Naive thymus-derived CD4-positive, alpha-beta T cell (primary cell): ENCODE measurements around the gene GNAT1. TPM values are rescaled to one million over a fixed set of nuclear protein-coding genes. Genes with fewer than 3 reads are reported as not detected.

Experiments
- ATAC-seq: fragments of 150-1000 bp; cut with Tn5 transposase; 2 replicates; pipeline ENCODE4 v1.10.0; 2021; ENCODE audit warnings: mild to moderate bottlenecking, moderate library complexity
- CTCF ChIA-PET: fragments of 350-600 bp; sonication (Branson Sonifier 250); formaldehyde crosslinking; loops from one replicate; lab custom pipeline; 2021; ENCODE audit warnings: antibody characterized with exemption; lab: Charles Lee
- POLR2A ChIA-PET: fragments of 350-600 bp; sonication (Branson Sonifier 250); formaldehyde crosslinking; loops from one replicate; lab custom pipeline; 2021; ENCODE audit warnings: antibody characterized with exemption, inconsistent platforms; lab: Charles Lee
- DNase-seq, 9 donors: peaks; one replicate each; pipeline versions ENCODE4 v3.0.0 to v3.0.0-alpha.2; 2020 to 2022; ENCODE audit warnings: mixed read lengths in 1 of 9
- H3K27ac ChIP-seq: one replicate; pipeline ENCODE4 v1.7.0; 2013; ENCODE audit warnings: mild to moderate bottlenecking, low read depth, low read length, moderate library complexity
- H3K27me3 ChIP-seq, 2 donors: one replicate each; pipeline ENCODE4 v1.7.0; 2013; ENCODE audit warnings: low read length in 2 of 2, mild to moderate bottlenecking in 2 of 2, moderate library complexity in 2 of 2; ENCODE audit not compliant: control insufficient read depth in 2 of 2, insufficient read depth in 2 of 2
- H3K36me3 ChIP-seq, 3 experiments: 1 replicate in 2 of 3; 2 replicates in 1 of 3; pipeline ENCODE4 v1.7.0; 2013; ENCODE audit warnings: low read length in 3 of 3, mild to moderate bottlenecking in 3 of 3, moderate library complexity in 1 of 3; ENCODE audit not compliant: insufficient read depth in 3 of 3, control insufficient read depth in 2 of 3
- H3K4me1 ChIP-seq, 2 donors: one replicate each; pipeline ENCODE4 v1.7.0; 2013; ENCODE audit warnings: low read length in 2 of 2, mild to moderate bottlenecking in 2 of 2, moderate library complexity in 1 of 2; ENCODE audit not compliant: control insufficient read depth in 2 of 2, insufficient read depth in 2 of 2
- H3K4me3 ChIP-seq: 2 replicates; pipeline ENCODE4 v1.7.0; 2013; ENCODE audit warnings: mild to moderate bottlenecking, low read length
- H3K9me3 ChIP-seq, 3 experiments: 1 replicate in 2 of 3; 2 replicates in 1 of 3; pipeline ENCODE4 v1.7.0; 2013; ENCODE audit warnings: low read length in 3 of 3; ENCODE audit not compliant: control insufficient read depth in 2 of 3
- H3K27ac Mint-ChIP-seq, 9 donors: one replicate each; pipeline ENCODE4 v1.8.0; 2020 to 2022; ENCODE audit warnings: mixed read lengths in 9 of 9, mild to moderate bottlenecking in 8 of 9, moderate library complexity in 5 of 9, inconsistent platforms in 2 of 9
- H3K27me3 Mint-ChIP-seq, 5 donors: one replicate each; pipeline ENCODE4 v1.8.0; 2021 to 2022; ENCODE audit warnings: mixed read lengths in 5 of 5, mild to moderate bottlenecking in 1 of 5
- H3K36me3 Mint-ChIP-seq, 5 donors: one replicate each; pipeline ENCODE4 v1.8.0; 2020 to 2022; ENCODE audit warnings: mixed read lengths in 5 of 5, mild to moderate bottlenecking in 3 of 5, inconsistent platforms in 1 of 5
- H3K4me1 Mint-ChIP-seq, 7 donors: one replicate each; pipeline ENCODE4 v1.8.0; 2020 to 2022; ENCODE audit warnings: mixed read lengths in 7 of 7, mild to moderate bottlenecking in 3 of 7, inconsistent platforms in 1 of 7
- H3K4me3 Mint-ChIP-seq, 10 donors: one replicate each; pipeline ENCODE4 v1.8.0; 2020 to 2022; ENCODE audit warnings: mild to moderate bottlenecking in 10 of 10, mixed read lengths in 10 of 10, moderate library complexity in 6 of 10, inconsistent platforms in 2 of 10
- H3K9me3 Mint-ChIP-seq, 11 donors: one replicate each; pipeline ENCODE4 v1.8.0; 2020 to 2022; ENCODE audit warnings: mixed read lengths in 11 of 11, mild to moderate bottlenecking in 4 of 11, inconsistent platforms in 1 of 11, moderate library complexity in 1 of 11
- intact Hi-C, 2 donors: fragments of 100-400 bp; cut with micrococcal nuclease; formaldehyde crosslinking; loops; one replicate each; pipeline ENCODE4 v1.15.1; 2023
- polyA plus RNA-seq, 2 donors: library from polyadenylated mRNA; unstranded; fragments of 300-500 nt; fragmentation: Illumina TruSeq; gene quantifications; one replicate each; pipeline ENCODE4 v1.2.3, GENCODE V29; 2021
- total RNA-seq, 6 experiments: library from RNA in 5 of 6; stranded (reverse) in 5 of 6; gene quantifications; 1 replicate in 5 of 6; 2 replicates in 1 of 6; pipeline ENCODE4 v1.2.3 and lab custom pipeline; 2021 to 2026

GNAT1 gene
- total and polyA plus RNA-seq, 7 experiments from 2014 or later, result 0.24 to 1.2 TPM; not detected in 5

DNA sequence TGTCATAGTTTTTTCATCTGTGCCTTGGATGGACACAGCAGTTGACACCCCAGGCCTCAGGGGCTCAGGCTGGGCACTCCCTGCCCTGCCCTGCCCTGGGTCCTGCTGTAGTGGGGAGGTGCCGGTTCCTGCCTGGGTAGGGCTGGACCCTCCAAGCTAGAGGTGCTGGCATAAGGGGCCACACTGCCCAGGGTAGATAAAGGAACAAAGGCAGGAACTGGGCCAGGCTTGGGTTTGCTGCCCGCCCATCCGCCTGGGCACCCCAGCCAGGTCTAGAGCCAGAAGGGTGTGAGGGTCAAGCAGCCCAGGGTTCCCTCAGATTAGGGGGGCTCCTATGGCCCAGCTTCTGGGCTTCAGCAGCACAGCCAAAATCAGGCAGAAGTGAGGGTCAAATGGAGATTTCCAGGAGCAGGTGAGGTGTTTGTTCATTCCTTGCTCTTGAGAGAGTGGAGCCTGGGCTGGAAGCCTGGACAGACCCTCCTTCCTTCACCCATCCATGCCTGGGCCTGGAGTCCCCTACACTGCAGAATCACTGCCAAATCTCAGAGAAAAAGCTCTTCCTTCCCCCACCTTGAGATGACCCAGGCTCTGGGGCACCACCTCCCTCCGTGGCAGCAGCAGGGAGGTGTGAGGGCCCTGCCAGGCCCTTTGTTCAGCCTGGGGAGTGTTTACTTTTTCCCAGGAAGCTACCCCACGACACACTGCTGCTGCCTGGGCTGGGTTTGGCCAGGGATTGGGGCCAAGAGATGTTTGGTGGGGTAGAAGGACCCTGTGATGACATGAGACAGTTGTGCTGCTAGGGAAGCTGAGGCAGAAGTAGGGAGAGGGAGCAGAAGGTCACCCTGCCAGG, 29.2 kb upstream of the GNAT1 start:
- Mint-ChIP-seq H3K4me3 (no peak overlapping the region), H3K36me3 (no peaks in the 10 kb centered on the region), H3K27ac (no peak overlapping the region), H3K4me1 (peaks cover 0 to 3% (median 0%) of the 10 kb centered on the region in 7 donors), H3K27me3 (peaks cover 0 to 21% (median 4%) of the 10 kb centered on the region in 5 donors), H3K9me3 (peaks cover 0 to 3% (median 0%) of the 10 kb centered on the region in 11 donors)
- Histone ChIP-seq H3K27ac (no peak overlapping the region), H3K27me3 (no peaks in the 10 kb centered on the region), H3K4me3 (no peak overlapping the region), H3K9me3 (no peaks in the 10 kb centered on the region), H3K4me1 (no peaks in the 10 kb centered on the region), H3K36me3 (no peaks in the 10 kb centered on the region)
- ATAC-seq (no peak), DNase-seq (no peak)
- CTCF ChIA-PET, result no interaction called here
- POLR2A ChIA-PET, result interaction anchor here (0.6 to 1.2 kb wide), 2 partner anchors 13 to 85 kb away, joined by 3 read pairs; no protein-coding TSS in a partner anchor
- intact Hi-C loops, result no loop called here

DNA sequence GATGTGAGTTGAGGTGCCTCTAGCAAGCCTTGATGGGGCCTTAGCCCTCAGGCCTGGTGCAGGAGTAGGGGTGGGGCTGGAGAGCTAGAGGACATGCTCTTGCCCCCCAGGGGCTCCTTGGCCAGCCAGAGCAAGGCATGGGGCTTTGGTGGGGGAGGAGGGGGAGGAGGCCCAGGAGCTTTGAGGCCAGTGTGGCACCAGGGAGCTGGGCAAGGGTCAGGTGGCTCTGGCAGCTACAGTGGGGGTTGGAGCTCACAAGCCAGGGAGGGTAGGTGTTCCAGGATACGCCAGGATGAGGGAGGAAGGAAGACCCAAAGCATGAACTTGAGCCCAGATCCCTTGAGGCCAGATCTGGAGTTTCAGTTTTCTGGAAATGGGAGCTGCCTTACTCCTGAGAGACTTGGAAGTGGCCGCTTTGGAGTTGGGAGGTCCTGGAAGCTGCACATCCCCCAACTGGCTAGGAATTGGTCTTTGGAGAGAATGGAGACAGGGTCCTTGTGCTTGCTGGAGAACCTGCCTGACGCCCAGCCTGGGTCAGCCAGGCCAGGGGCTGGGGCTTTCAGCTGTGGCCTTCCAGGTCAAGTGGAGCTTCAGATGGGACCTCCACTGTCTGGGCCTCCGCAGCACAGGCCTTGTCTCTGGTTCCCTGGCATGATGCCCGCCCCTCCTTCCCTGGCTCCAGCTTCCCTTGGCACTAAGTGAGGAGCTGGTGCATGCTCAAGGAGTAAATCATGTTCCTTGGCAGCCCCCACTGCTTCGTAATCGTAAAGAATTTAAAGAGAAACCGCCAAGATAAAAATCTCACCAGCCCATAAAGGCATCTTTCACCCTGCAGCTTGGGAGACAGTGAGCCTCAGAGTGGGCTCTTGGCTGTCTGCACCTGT, 27.6 kb upstream of the GNAT1 start:
- no peaks in the 10 kb centered on the region for H3K36me3 Mint-ChIP-seq
- H3K27me3 ChIP-seq, result no peaks in the 10 kb centered on the region
- peaks cover 0 to 7% (median 0%) of the 10 kb centered on the region in 5 donors for H3K27me3 Mint-ChIP-seq
- H3K9me3 Mint-ChIP-seq, result peaks cover 0 to 3% (median 0%) of the 10 kb centered on the region in 11 donors
- H3K4me3 ChIP-seq, result no peak overlapping the region
- no peak overlapping the region for H3K4me3 Mint-ChIP-seq
- H3K9me3 ChIP-seq, result no peaks in the 10 kb centered on the region
- POLR2A ChIA-PET, result no interaction called here
- H3K36me3 ChIP-seq, result no peaks in the 10 kb centered on the region
- H3K4me1 Mint-ChIP-seq, result peaks cover 0 to 3% (median 0%) of the 10 kb centered on the region in 7 donors
- ATAC-seq, result no peak
- CTCF ChIA-PET, result interaction anchor here (1.0 to 1.4 kb wide), 2 partner anchors 31 to 42 kb away, joined by 3 to 4 read pairs; no protein-coding TSS in a partner anchor
- no peak for DNase-seq
- H3K27ac Mint-ChIP-seq, result no peak overlapping the region
- no peak overlapping the region for H3K27ac ChIP-seq
- intact Hi-C loops, result no loop called here
- H3K4me1 ChIP-seq, result no peaks in the 10 kb centered on the region

- H3K9me3 Mint-ChIP-seq, result peaks cover 0 to 3% (median 0%) of the 10 kb centered on the region in 11 donors
- no peak for DNase-seq
These were observed 26.9 kb upstream of the GNAT1 start for GRCh38 chr3:50164481-50164880.

GRCh38 chr3:50164984-50165909, 26.2 kb upstream of the GNAT1 start:
- Mint-ChIP-seq H3K36me3 (no peaks in the 10 kb centered on the region), H3K4me1 (peaks cover 0 to 3% (median 0%) of the 10 kb centered on the region in 7 donors), H3K27ac (no peak overlapping the region), H3K9me3 (peaks cover 0 to 1% (median 0%) of the 10 kb centered on the region in 11 donors), H3K27me3 (peaks cover 0 to 1% (median 0%) of the 10 kb centered on the region in 5 donors), H3K4me3 (no peak overlapping the region)
- intact Hi-C loops, result no loop called here
- ChIA-PET CTCF (interaction anchor here (1.4 kb wide), 1 partner anchor 43 kb away, joined by 4 read pairs; no protein-coding TSS in a partner anchor), POLR2A (no interaction called here)
- ATAC-seq, result no peak
- Histone ChIP-seq H3K27ac (no peak overlapping the region), H3K4me1 (no peaks in the 10 kb centered on the region), H3K27me3 (no peaks in the 10 kb centered on the region), H3K36me3 (no peaks in the 10 kb centered on the region), H3K9me3 (no peaks in the 10 kb centered on the region), H3K4me3 (no peak overlapping the region)
- DNase-seq, result no peak

More at GRCh38 chr3:50164481-50164880, 26.9 kb upstream of the GNAT1 start:
- Histone ChIP-seq H3K4me1 (no peaks in the 10 kb centered on the region), H3K4me3 (no peak overlapping the region), H3K27me3 (no peaks in the 10 kb centered on the region), H3K36me3 (no peaks in the 10 kb centered on the region), H3K27ac (no peak overlapping the region), H3K9me3 (no peaks in the 10 kb centered on the region)
- CTCF ChIA-PET, result interaction anchor here (1.4 kb wide), 1 partner anchor 42 kb away, joined by 4 read pairs; no protein-coding TSS in a partner anchor
- no peaks in the 10 kb centered on the region for H3K36me3 Mint-ChIP-seq
- POLR2A ChIA-PET, result no interaction called here
- peaks cover 0 to 4% (median 0%) of the 10 kb centered on the region in 5 donors for H3K27me3 Mint-ChIP-seq
- H3K4me3 Mint-ChIP-seq, result no peak overlapping the region
- ATAC-seq, result no peak
- peaks cover 0 to 3% (median 0%) of the 10 kb centered on the region in 7 donors for H3K4me1 Mint-ChIP-seq
- no peak overlapping the region for H3K27ac Mint-ChIP-seq
- intact Hi-C loops, result no loop called here

- Histone ChIP-seq H3K4me3 (no peak overlapping the region), H3K27me3 (no peaks in the 10 kb centered on the region), H3K36me3 (no peaks in the 10 kb centered on the region), H3K27ac (no peak overlapping the region), H3K9me3 (no peaks in the 10 kb centered on the region), H3K4me1 (no peaks in the 10 kb centered on the region)
- DNase-seq (no peak), ATAC-seq (no peak)
- Mint-ChIP-seq H3K27ac (no peak overlapping the region), H3K27me3 (peaks cover 0 to 1% (median 0%) of the 10 kb centered on the region in 5 donors), H3K9me3 (peaks cover 0 to 1% (median 0%) of the 10 kb centered on the region in 11 donors), H3K4me1 (peaks cover 0 to 3% (median 0%) of the 10 kb centered on the region in 7 donors), H3K36me3 (no peaks in the 10 kb centered on the region), H3K4me3 (no peak overlapping the region)
- CTCF ChIA-PET, result no interaction called here
- intact Hi-C loops, result no loop called here
- POLR2A ChIA-PET, result no interaction called here
These were observed 25.4 kb upstream of the GNAT1 start for GRCh38 chr3:50165910-50166538.
